CD4-positive, alpha-beta T cell treated with Interleukin-10 for 1 hour (primary cell): Measurements from ENCODE around the gene CFAP54.
A peak's percentile ranks its signal among the peaks of the same experiment; 100 is the strongest.
"Not testable (repeated sequence)": the region's sequence is repeated elsewhere in the genome, so short reads cannot be mapped to it uniquely, and the experiment has no call there.

Source experiments
- DNase-seq: peaks from one replicate; pipeline ENCODE4 v3.0.0-alpha.2; 2020

The CFAP54 gene

GRCh38 chr12:96516472-96517430 is 27.4 kb downstream of the CFAP54 start:
- DNase-seq = peak; percentile 87

DNA sequence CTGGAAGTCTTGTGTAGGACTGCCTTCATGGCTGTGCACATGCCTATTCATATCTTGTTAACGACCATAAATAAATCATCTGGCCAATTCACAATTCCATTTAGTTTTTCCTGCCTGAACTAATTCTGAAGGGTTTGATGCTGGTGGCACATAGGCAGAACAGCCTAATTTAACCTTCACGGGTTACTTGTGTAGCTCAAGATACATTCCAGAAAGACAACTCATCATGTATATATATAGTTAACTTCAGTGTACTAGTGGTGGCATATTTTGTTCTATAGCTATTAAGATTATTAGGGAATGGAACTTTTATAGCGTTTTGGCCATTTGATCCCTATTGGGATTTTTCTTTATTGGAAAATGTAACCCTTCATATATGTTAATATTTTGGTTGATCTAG is 31.4 kb downstream of the CFAP54 start:
- DNase-seq = no peak

DNA sequence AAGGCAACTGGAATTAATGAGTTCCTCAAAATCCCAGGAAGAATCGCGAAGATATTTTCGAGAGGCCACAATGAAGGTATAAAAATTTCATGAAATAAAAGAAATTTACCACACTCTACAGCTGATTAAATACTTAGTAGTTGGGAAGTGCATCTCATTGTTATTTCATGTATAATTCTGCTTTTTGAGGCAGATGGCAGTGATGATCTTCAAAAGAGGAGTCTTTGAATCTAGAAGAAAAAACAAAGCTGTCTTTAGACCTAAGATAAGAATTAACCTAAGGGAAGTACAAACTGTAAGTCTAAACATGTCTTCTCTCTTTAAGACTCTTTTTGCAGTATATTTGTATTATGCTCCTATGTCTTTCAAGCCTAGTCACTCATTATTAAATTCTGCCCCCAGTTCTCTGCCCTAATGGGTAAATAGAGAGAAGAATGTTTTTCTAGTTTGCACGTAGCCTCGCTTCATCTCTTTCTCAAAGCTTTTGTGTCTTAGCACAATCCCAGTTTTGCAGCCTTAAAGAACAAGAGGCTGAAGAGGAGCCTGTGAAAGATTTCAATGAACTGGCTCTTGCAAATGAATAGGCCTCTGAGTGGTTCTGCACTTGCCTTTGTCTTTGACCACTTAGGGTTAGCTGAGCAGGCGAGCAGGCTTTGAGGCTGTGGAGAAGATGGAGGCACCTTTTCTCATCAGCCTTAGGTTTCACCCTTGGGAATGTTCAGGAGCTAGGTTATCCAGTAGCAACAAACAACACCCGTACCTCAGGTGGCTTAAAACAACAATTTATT is 32.7 kb downstream of the CFAP54 start:
- no peak for DNase-seq

DNA sequence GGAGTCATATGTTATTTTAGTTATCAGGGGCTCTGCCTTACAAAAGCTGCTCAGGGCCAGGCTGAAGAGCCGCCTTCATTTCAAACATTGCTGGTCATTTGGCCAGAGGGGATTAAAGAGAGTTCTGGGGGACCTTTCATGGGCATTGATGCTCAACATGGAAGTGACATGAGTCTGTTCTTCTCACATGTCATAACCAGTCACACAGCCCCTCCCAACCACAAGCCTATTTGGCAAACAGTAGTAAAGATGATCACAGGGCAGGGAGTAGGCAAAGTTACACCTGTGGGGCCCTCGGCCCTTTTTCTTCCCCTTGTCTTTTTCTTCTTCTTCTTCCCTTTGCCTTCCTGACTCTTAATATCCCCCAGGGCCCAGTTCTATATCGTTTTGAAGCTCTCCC is 33.3 kb downstream of the CFAP54 start:
- DNase-seq = no peak

DNA sequence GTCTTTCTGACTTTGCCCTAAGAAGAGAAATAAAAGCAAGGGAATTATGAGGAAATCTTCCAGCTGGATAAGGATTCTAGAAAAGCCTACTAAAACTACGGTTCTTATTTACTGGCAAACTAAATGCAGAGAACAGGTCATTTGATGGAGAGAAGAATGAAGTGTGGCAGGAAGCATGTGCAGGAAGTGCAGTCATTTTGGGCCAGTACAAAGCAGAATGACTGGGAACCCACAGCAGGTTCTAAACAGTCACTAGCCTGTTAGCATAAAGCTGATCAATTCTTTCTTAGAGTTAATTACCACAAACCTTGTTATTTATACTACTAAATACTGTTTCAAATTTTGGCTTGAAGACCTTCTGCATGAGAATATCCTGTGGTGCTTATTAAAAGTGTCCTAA is 36.7 kb downstream of the CFAP54 start:
- no peak for DNase-seq

DNA sequence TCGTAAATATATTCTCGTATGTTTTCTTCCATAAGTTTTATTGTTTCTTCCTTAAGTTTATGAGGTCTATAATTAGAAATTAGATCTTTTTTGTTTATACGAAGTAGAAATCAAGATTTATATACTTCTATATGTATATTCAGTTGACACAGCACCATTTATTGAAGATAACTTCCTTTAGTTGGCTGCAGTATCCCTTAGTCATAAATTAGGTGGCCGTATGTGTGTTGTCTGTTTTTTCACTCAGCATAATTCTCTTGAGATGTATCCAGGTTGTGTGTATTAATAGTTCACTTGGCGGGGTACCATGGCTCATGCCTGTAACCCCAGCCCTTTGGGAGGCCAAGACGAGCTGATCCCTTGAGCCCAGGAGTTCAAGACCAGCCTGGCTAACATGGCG is 40.5 kb downstream of the CFAP54 start:
- no peak for DNase-seq

DNA sequence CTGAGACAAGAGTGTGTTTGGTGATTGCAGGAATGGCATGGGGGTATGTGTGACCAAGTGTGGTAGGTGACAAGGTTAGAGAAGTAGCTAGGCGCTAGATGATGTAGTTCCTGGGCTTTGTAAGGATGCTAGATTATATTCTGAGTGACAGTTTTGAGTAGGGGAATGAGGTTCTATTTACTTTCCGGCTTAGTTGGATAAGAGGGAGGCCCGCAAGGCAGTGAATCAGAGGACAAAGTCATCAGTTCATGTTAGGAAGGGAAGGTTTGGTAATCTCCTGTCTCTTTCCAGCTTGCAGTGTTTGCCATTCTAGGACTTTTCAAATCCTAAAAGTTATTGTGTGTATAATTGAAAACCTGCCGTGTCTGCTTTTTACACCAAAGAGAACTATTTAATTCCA is 45.0 kb downstream of the CFAP54 start:
- no peak for DNase-seq

- no peak for DNase-seq
These were observed 59.0 kb downstream of the CFAP54 start for GRCh38 chr12:96548384-96548783.

DNA sequence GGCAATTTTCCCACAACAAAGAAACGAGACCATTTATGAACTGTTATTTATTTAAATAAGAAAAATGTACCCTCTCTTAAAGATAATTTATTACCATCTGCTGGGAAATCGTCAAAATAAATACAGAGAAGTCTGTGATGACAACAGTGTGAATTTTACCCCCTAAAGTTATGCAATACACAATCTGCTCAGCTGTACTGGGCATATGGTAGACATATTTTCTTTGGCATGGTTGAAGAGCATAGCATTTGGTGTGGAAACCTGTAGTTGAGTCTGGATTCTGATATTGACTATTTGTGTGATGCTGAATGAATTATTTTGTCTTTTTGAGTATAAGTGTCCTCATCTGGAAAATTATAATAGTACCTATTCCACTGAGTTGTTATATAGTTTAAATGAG is 60.0 kb downstream of the CFAP54 start:
- DNase-seq = no peak

- no peak for DNase-seq
These were observed 81.2 kb downstream of the CFAP54 start for GRCh38 chr12:96570579-96570978.

DNA sequence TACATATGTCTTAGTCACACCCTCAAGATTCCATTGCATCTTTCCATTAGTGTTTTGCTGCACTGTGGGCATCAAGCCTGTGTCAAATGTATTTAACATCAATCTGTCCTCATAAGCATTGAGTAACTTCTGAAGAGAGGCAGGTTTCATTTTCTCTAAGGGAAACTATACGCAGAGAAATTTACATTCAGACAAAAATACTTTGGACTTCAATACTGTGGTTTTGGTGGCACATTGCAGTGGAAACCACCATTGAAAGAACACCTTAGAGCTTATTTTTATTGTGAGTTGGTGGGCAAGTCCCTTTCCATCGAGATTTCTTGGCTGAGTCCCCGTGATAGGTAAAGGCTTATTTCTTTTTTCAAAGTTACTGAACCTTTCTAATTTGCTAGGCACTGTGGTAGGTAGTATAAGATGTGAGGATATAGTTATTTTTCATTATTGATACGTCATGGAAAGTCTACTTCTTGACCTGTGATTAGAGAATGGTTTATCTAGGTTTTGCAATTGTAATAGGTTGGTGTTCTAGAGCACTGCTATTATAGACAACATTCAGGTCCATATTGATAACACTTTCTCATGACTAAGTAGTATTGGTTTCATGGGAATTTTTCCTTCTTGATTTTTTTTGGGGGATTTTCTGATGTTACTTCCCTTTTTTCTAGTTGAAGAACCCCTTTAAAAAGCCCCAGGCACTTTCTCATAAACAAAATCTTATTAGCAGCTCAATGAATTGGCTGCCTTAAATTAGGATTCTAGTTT is 81.9 kb downstream of the CFAP54 start:
- no peak for DNase-seq

GRCh38 chr12:96578526-96579125 is 89.2 kb downstream of the CFAP54 start:
- DNase-seq = peak; percentile 69

DNA sequence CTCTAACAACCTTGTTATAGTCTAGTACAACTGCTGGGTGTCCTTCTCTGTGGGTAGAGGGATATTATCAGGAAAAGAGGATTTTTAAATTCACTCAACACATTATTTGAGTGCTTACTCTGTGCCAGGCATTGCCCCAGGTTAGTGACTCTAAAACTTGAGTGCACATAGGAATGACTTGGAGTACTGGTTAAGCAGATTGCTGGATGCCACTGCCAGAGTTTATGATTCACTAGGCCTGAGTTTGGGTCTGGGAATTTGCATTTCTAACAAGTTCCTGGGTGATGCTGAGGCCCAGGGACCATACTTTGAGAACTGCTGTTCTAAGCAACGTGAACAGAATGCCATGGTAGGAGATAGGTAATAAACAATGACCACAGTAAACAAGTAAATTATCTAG is 96.6 kb downstream of the CFAP54 start:
- no peak for DNase-seq

DNA sequence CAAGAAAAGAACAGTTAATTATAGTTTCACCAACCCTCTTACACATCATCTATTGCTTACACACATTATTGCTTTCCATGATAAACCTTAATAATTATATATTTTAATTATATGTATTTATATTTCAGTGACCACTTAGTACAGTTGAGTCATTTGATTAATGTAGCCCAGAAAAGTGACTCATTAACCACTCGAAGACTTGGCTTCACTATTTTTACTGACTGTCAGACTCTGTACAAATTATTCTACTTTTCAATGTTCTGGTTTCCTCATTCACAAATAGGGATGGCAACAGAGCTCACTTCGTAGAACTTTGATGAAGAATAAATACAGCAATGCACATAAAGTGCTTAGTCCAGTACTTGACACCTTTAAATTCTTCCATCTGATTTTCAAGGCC is 98.3 kb downstream of the CFAP54 start:
- DNase-seq = no peak

DNA sequence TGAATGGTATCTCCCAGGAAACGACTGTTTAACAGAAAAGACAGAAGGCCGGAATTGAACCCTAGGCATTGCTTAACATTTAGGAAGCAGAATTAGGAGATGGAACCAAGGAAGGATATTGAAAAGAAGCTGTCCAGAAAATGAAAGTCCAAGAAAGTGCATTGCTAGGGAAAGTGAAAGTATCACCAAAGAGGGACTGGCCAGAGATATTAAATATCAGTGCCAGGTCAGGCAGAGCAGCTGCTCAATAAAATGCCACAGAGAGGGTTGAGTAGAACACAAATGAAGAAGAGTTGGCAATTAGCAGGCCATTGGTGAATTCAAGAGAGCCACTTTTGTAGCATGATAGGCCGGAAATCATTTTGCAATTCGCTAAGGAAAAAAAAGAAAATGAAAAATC is 101.6 kb downstream of the CFAP54 start:
- DNase-seq = no peak

GRCh38 chr12:96604374-96604773 is 115.0 kb downstream of the CFAP54 start:
- DNase-seq = not testable (repeated sequence)

DNA sequence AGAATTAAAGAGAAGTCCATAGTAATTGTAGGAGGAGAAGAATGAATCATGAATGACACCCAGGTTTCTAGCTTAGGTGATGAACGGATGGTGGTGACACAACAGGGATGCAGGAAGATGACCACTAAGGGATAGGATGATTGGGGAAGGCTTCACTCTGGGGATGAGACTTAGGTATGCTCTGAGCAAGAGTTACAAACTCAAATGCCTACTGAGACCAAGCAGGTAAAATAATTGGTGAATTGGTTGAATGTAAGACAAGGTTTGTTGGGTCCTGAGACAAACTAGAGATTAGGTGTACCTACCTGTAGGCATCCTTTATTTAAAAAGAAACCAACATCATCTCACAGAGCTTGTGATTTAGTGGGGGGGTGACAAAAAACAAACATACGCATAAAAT is 116.3 kb downstream of the CFAP54 start:
- no peak for DNase-seq

DNA sequence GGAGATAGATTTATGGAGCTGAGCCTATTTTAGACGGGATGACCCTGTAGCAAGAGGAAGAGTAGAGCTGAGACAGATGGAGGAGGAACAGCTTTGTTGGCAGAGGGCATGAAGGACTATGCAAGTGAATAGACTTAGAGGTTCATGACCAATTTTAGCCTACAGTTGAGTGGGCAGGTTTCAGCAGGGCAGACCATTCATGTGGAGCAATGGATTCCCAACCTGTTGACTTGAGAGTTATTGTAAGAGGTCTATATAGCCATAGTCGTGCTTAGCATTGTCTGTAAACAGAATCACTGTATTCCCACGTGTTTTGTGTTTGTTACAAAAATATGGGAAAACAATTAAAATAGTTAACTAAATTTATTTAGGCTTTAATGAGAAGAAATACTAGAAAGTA is 116.8 kb downstream of the CFAP54 start:
- no peak for DNase-seq

DNA sequence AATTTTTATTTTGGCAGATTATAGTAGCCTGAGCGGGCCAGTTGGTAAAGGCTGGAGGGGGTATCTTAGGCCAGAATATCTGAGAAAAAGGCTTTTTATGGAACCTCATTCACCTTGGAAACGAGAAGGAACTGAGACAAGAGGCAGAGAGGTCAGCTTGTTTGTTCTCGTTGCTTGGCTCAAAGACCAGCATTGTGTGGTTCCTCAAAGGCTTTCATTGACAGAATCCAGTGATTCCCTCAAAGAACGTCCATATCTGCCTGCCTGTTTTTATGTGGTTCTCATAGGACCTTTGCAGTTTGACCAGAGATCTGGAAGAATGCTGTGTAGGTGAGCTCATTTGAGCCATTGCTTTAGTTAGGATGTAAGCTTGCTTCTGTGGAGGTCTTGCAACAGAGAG is 117.3 kb downstream of the CFAP54 start:
- no peak for DNase-seq

DNA sequence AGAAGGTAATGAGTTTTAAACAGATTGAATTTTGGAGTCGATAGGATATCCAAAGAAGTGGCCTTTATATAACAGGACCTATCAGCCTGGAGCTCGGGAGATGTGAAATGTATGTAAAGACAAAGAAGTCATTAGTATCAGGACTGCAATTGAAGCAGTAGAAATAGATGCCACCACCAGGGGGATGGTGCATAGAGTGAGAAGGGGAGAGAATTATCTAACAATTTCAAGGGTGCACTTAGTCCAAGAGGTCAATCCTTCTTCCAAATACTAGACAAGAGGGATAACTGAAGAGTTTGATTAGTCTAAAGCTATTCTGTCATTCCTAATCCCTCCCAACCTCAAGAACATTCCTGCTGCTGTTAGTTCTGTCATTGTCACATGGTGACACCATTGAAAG is 127.8 kb downstream of the CFAP54 start:
- no peak for DNase-seq

DNA sequence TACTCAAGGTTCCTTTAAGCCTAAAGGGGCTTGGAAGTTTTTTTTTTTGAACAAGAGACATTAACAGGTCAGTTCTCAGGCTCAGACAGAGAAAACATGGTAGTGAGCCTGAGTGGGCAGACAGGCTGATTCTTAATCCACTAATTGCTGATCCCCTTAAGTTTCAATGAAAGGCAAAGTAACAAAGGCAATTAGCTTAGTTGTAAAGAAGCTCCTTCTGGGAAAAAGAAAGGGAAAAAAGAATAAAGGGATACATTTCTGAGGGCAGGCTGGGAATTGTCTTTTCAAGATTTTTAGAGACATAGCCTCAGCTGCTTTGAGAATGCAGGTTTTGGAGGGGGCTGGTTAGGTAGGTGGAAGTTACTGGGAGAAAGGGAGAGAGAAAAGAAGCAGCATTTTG is 133.8 kb downstream of the CFAP54 start:
- no peak for DNase-seq

GRCh38 chr12:96623656-96624217 is 134.4 kb downstream of the CFAP54 start:
- no peak for DNase-seq

DNA sequence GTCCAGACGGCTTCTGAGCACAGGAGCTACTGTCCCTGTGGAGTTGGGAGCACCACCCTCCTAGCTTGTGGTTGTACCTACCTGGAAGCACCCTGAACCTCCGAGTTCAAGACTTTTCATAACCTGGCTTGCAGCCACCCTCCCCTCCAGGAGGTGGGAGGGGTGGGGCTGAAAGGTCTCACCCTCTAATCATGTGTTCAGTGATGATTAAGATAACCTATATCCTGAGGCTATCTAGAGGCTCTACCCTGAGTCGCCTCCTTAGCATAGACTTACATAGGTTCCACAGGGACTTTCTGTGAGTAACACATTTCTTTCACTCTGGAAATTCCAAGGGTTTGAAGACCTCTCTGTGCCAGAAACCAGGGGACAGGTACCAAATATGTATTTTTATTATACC is 146.5 kb downstream of the CFAP54 start:
- DNase-seq = no peak
